ENCODE results near the gene TMEM151B. TPM values are rescaled to one million over a fixed set of nuclear protein-coding genes. Genes with fewer than 3 reads are reported as not detected.

TMEM151B gene
- total and polyA plus RNA-seq, 2 of the 13 experiments (the other 11 are each of a cell fraction or from before 2014, with no cell fraction given) = not detected

DNA sequence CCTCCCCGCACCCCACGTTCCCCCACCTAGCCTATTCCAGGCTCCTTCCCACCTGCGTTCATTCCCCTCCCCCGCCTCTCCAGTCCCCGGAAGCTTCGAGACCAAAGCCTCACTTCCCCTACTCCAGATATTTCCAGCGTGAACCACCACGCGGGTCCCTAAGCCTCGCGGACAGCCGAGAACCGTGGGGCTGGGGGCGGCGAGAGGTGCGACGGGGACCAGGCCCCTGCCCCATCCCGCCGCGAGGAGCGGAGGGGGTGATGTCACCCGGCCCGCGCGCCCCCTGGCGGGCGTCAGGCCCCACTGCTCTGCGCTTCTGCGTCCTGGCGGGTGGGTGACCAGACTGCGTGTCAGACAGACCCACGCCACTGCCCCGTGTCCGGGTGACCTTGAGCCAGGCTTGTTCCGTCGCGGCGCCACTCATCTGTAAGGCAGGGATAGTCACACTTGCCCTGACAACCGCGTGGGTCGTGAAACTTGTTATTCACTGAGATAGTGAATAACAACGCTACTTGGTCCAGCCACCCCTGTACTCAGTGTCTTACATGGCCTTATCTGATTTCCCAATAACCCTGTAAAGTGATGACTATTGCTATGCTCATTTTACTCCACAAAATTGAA, 32.3 kb upstream of the TMEM151B start (continued):
- TF ChIP-seq, protein P1, sequence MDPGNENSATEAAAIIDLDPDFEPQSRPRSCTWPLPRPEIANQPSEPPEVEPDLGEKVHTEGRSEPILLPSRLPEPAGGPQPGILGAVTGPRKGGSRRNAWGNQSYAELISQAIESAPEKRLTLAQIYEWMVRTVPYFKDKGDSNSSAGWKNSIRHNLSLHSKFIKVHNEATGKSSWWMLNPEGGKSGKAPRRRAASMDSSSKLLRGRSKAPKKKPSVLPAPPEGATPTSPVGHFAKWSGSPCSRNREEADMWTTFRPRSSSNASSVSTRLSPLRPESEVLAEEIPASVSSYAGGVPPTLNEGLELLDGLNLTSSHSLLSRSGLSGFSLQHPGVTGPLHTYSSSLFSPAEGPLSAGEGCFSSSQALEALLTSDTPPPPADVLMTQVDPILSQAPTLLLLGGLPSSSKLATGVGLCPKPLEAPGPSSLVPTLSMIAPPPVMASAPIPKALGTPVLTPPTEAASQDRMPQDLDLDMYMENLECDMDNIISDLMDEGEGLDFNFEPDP (CRISPR knock-in tag; conservative IDR thresholded peaks at IDR 0.05) = no peak
- TF ChIP-seq EEA1 (CRISPR knock-in tag; IDR thresholded peaks at IDR 0.05; ENCODE audit: borderline replicate concordance) = no peak; the same call in 1 of the 2 replicates
- peak; percentile 69; the same call in 1 of the 2 replicates for TF ChIP-seq ZNF709 (CRISPR knock-in tag; IDR thresholded peaks at IDR 0.05)
- no peak; the same call in 1 of the 2 replicates for TF ChIP-seq ZNF30 (CRISPR knock-in tag; IDR thresholded peaks at IDR 0.05)
- no peak for TF ChIP-seq MEF2D (CRISPR knock-in tag; IDR thresholded peaks at IDR 0.05)
- 0 out of 2 replicates have a peak, but pooled peaks have one; percentile 65 for TF ChIP-seq ZNF329 (CRISPR knock-in tag; IDR thresholded peaks at IDR 0.05; ENCODE audit: low read depth)
- TF ChIP-seq HNRNPH1 (optimal IDR thresholded peaks at IDR 0.05; ENCODE audit: low read depth, low read length) = no peak
- no peak for TF ChIP-seq ZNF121 (CRISPR knock-in tag; IDR thresholded peaks at IDR 0.05)
- TF ChIP-seq ZSCAN25 (CRISPR knock-in tag; IDR thresholded peaks at IDR 0.05) = no peak; the same call in 1 of the 2 replicates
- no peak for TF ChIP-seq ZNF615 (CRISPR knock-in tag; IDR thresholded peaks at IDR 0.05; ENCODE audit: borderline replicate concordance)
- no peak for TF ChIP-seq TEAD2 (CRISPR knock-in tag; IDR thresholded peaks at IDR 0.05)
- no peak for TF ChIP-seq DNMT1 (CRISPR knock-in tag; IDR thresholded peaks at IDR 0.05)
- TF ChIP-seq, protein P2, sequence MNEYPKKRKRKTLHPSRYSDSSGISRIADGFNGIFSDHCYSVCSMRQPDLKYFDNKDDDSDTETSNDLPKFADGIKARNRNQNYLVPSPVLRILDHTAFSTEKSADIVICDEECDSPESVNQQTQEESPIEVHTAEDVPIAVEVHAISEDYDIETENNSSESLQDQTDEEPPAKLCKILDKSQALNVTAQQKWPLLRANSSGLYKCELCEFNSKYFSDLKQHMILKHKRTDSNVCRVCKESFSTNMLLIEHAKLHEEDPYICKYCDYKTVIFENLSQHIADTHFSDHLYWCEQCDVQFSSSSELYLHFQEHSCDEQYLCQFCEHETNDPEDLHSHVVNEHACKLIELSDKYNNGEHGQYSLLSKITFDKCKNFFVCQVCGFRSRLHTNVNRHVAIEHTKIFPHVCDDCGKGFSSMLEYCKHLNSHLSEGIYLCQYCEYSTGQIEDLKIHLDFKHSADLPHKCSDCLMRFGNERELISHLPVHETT (CRISPR knock-in tag; conservative IDR thresholded peaks at IDR 0.05) = no peak; the same call in 1 of the 2 replicates
- TF ChIP-seq SMARCE1 (IDR thresholded peaks at IDR 0.05; ENCODE audit: borderline replicate concordance) = no peak
- no peak; the same call in 1 of the 2 replicates for TF ChIP-seq PAX8 (CRISPR knock-in tag; IDR thresholded peaks at IDR 0.05; ENCODE audit: borderline replicate concordance)
- TF ChIP-seq DPF2 (CRISPR knock-in tag; IDR thresholded peaks at IDR 0.05; ENCODE audit: borderline replicate concordance, low read depth) = no peak
- TF ChIP-seq MATR3 (CRISPR knock-in tag; IDR thresholded peaks at IDR 0.05) = no peak
- TF ChIP-seq TBP (CRISPR knock-in tag; IDR thresholded peaks at IDR 0.05) = no peak
- TF ChIP-seq, protein P3, sequence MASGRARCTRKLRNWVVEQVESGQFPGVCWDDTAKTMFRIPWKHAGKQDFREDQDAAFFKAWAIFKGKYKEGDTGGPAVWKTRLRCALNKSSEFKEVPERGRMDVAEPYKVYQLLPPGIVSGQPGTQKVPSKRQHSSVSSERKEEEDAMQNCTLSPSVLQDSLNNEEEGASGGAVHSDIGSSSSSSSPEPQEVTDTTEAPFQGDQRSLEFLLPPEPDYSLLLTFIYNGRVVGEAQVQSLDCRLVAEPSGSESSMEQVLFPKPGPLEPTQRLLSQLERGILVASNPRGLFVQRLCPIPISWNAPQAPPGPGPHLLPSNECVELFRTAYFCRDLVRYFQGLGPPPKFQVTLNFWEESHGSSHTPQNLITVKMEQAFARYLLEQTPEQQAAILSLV (CRISPR knock-in tag; IDR thresholded peaks at IDR 0.05; ENCODE audit: borderline replicate concordance) = peak; percentile 82; the same call in 1 of the 2 replicates
- TF ChIP-seq CREM (IDR thresholded peaks at IDR 0.05) = no peak; the same call in 1 of the 2 replicates
- no peak for TF ChIP-seq CREM (CRISPR knock-in tag; IDR thresholded peaks at IDR 0.05)
- 0 out of 2 replicates have a peak, but pooled peaks have one; percentile 23 for TF ChIP-seq SNAPC2 (CRISPR knock-in tag; IDR thresholded peaks at IDR 0.05)
- TF ChIP-seq ZNF383 (CRISPR knock-in tag; IDR thresholded peaks at IDR 0.05; ENCODE audit: borderline replicate concordance) = no peak
- TF ChIP-seq, protein P4, sequence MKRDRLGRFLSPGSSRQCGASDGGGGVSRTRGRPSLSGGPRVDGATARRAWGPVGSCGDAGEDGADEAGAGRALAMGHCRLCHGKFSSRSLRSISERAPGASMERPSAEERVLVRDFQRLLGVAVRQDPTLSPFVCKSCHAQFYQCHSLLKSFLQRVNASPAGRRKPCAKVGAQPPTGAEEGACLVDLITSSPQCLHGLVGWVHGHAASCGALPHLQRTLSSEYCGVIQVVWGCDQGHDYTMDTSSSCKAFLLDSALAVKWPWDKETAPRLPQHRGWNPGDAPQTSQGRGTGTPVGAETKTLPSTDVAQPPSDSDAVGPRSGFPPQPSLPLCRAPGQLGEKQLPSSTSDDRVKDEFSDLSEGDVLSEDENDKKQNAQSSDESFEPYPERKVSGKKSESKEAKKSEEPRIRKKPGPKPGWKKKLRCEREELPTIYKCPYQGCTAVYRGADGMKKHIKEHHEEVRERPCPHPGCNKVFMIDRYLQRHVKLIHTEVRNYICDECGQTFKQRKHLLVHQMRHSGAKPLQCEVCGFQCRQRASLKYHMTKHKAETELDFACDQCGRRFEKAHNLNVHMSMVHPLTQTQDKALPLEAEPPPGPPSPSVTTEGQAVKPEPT (CRISPR knock-in tag; IDR thresholded peaks at IDR 0.05; ENCODE audit: low read depth) = no peak
- TF ChIP-seq FOXO1 (CRISPR knock-in tag; IDR thresholded peaks at IDR 0.05) = peak; percentile 50; the same call in 1 of the 2 replicates
- TF ChIP-seq ZNF496 (CRISPR knock-in tag; IDR thresholded peaks at IDR 0.05; ENCODE audit: insufficient replicate concordance) = no peak

Data from HepG2 (cell line).